Ishikawa (cell line): ENCODE measurements around the gene REEP5.
A peak's percentile ranks its signal among the peaks of the same experiment; 100 is the strongest.

Source experiments
- CEBPB ChIP-seq: IDR thresholded peaks from 2 replicates; pipeline ENCODE4 v1.6.1; 2012
- CREB1 ChIP-seq: IDR thresholded peaks from 2 replicates; pipeline ENCODE4 v1.6.1; 2012; ENCODE audit warnings: low read depth
- EGR1 ChIP-seq: IDR thresholded peaks from 2 replicates; pipeline ENCODE4 v1.6.1; 2012
- EP300 ChIP-seq: IDR thresholded peaks from 2 replicates; pipeline ENCODE4 v1.6.1; 2012; ENCODE audit warnings: borderline replicate concordance
- FOXM1 ChIP-seq: IDR thresholded peaks from 2 replicates; pipeline ENCODE4 v1.6.1; 2012; ENCODE audit warnings: low read depth, borderline replicate concordance
- MAX ChIP-seq: IDR thresholded peaks from 2 replicates; pipeline ENCODE4 v1.6.1; 2012
- NFIC ChIP-seq: IDR thresholded peaks from 2 replicates; pipeline ENCODE4 v1.6.1; 2012
- RAD21 ChIP-seq: IDR thresholded peaks from 2 replicates; pipeline ENCODE4 v1.6.1; 2012; ENCODE audit warnings: low read depth
- REST ChIP-seq: IDR thresholded peaks from 2 replicates; pipeline ENCODE4 v1.6.1; 2012; ENCODE audit warnings: low read depth, mild to moderate bottlenecking
- TAF1 ChIP-seq: IDR thresholded peaks from 2 replicates; pipeline ENCODE4 v1.6.1; 2012; ENCODE audit warnings: low read depth, mild to moderate bottlenecking
- TCF12 ChIP-seq: IDR thresholded peaks from 2 replicates; pipeline ENCODE4 v1.6.1; 2012; ENCODE audit warnings: low read depth
- TEAD4 ChIP-seq: IDR thresholded peaks from 2 replicates; pipeline ENCODE4 v1.6.1; 2012
- USF1 ChIP-seq: IDR thresholded peaks from 2 replicates; pipeline ENCODE4 v1.6.1; 2012
- YY1 ChIP-seq: IDR thresholded peaks from 2 replicates; pipeline ENCODE4 v1.6.1; 2012; ENCODE audit warnings: low read depth
- ZBTB7A ChIP-seq: IDR thresholded peaks from 2 replicates; pipeline ENCODE4 v1.6.1; 2012; ENCODE audit warnings: low read depth

REEP5 gene

DNA sequence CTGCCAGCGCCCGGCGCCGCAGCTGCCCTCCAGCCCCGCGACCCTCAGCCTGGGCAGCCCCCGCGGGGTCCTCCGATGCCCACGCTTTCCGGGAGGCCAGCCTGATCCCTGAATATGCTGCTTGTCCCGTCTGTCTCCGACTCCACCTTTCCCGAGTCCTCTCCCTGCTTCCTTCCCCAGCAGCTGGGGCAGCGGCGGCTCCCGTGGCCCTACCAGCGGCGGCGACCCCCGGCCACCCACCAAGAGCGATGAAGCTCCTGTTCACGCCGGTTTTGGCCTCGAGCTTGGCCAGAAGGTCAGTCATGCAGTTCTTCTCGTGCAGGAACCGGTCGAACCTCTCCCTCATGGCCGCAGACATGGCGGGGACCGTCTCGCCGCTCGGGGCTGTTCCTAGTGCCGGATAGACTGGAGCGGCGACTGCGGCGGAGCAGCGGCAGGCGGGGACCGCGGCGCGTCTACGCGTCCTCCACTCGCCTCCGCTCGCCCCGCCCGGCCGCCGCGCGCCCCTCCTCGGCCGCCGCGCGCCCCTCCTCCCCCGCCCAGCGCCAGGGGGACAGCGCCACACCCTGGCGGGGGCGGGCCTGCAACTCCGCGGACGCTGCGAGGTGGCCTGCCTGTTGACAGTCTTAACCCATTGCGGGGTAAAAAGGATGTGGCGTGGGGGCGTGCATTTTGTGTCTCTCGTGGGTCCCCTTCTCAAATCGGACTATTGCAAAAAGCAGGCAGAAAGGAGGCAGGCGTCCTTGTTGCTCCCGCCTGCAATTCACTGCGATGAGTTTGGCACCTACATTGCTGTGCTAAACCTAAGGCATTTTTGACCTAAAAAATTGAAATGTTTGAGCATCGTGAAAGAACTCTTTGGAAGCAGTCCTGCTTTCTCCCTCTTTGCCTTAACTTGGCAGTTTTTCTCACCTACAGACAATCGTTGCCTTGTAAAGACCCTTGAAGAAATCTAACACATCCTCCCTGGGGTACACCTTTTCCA, at the start of gene REEP5:
Gene REEP5 (minus strand): TSS at position 395 of the 985 bp plus-strand sequence. CDS start 37 bp downstream, at position 358.
- TF ChIP-seq FOXM1 (no peak), ZBTB7A (peak; percentile 74), TCF12 (peak; percentile 39; the same call in 1 of the 2 replicates), CEBPB (no peak), RAD21 (peak; percentile 56; the same call in 1 of the 2 replicates), MAX (peak; percentile 87), EGR1 (peak; percentile 74), CREB1 (no peak), TAF1 (peak; percentile 78), YY1 (peak; percentile 86)

DNA sequence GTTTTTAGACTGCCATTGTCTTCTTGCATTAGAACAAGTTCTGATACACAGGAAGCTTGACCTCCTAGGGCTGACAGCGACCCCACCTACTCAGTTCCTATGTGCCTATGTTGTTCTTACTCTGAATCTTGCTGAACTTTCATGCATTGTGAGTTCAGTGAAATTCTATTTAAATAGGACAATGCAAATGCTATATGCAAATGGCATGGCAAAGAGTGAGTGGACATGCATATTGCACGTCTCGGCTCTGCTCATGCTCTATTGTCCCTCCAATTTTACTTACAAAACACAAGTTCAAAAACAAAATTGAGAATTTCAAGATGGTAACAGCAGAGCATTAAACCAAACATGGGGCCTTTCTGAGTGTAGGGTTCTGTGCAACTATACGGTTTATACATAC, 49.2 kb upstream of the REEP5 start:
- TF ChIP-seq USF1 = no peak
- TF ChIP-seq FOXM1 = no peak
- TF ChIP-seq MAX = no peak
- no peak for TF ChIP-seq REST
- TF ChIP-seq YY1 = no peak
- no peak for TF ChIP-seq CREB1
- TF ChIP-seq EGR1 = no peak
- no peak for TF ChIP-seq RAD21

GRCh38 chr5:112968411-112969106, 46.5 kb upstream of the REEP5 start:
- no peak for TF ChIP-seq MAX
- TF ChIP-seq RAD21 = no peak
- no peak for TF ChIP-seq CEBPB
- no peak for TF ChIP-seq EP300
- TF ChIP-seq ZBTB7A = no peak
- TF ChIP-seq NFIC = no peak
- no peak for TF ChIP-seq TAF1
- TF ChIP-seq YY1 = no peak
- TF ChIP-seq TCF12 = no peak
- TF ChIP-seq TEAD4 = no peak
- no peak for TF ChIP-seq REST
- no peak for TF ChIP-seq FOXM1
- no peak for TF ChIP-seq CREB1
- no peak for TF ChIP-seq USF1
- no peak for TF ChIP-seq EGR1

- TF ChIP-seq TAF1 (no peak), RAD21 (no peak), EP300 (no peak), YY1 (no peak), MAX (no peak), CEBPB (no peak), TCF12 (no peak), FOXM1 (no peak), EGR1 (no peak), CREB1 (no peak), REST (no peak), TEAD4 (no peak), USF1 (no peak), NFIC (no peak), ZBTB7A (no peak)
These were observed 45.6 kb upstream of the REEP5 start for GRCh38 chr5:112967520-112968083.
